Measurements from ENCODE around the gene MPP1. TPM values are rescaled to one million over a fixed set of nuclear protein-coding genes. Genes with fewer than 3 reads are reported as not detected.

MPP1 gene
- polyA plus RNA-seq, 1 experiment, result 14.2 TPM

- CTCF ChIA-PET, result interaction anchor here (0.6 to 1.3 kb wide), 3 partner anchors 13 to 109 kb away, joined by 3 to 4 read pairs (median 3); no protein-coding TSS in a partner anchor
Observed at GRCh38 chrX:154731184-154731583, 74.1 kb downstream of the MPP1 start.

GRCh38 chrX:154730253-154730891, 74.9 kb downstream of the MPP1 start:
- no peaks in the 10 kb centered on the region for H3K27me3 ChIP-seq (ENCODE audit: control insufficient read depth, insufficient read depth, low read length)
- H3K36me3 ChIP-seq (ENCODE audit: control insufficient read depth, insufficient read depth, low read length), result no peaks in the 10 kb centered on the region
- no peak overlapping the region for H3K4me3 ChIP-seq (ENCODE audit: low read depth, low read length)
- DNase-seq (ENCODE audit: low read depth), result no peak
- ChIA-PET CTCF (interaction anchor here (0.6 to 2.9 kb wide), 3 partner anchors 13 to 110 kb away, joined by 3 to 8 read pairs (median 4); no protein-coding TSS in a partner anchor), POLR2A (no interaction called here)
- TF ChIP-seq CTCF (IDR thresholded peaks at IDR 0.05; ENCODE audit: insufficient read depth, low read depth, low read length), result no peak

More at GRCh38 chrX:154731184-154731583, 74.1 kb downstream of the MPP1 start:
- no peak for DNase-seq (ENCODE audit: low read depth)
- Histone ChIP-seq H3K27me3 (ENCODE audit: control insufficient read depth, insufficient read depth, low read length) (no peaks in the 10 kb centered on the region), H3K4me3 (ENCODE audit: low read depth, low read length) (no peak overlapping the region), H3K36me3 (ENCODE audit: control insufficient read depth, insufficient read depth, low read length) (no peaks in the 10 kb centered on the region)
- POLR2A ChIA-PET, result no interaction called here
- no peak for TF ChIP-seq CTCF (IDR thresholded peaks at IDR 0.05; ENCODE audit: insufficient read depth, low read depth, low read length)

GRCh38 chrX:154729439-154729838, 75.8 kb downstream of the MPP1 start:
- Histone ChIP-seq H3K36me3 (ENCODE audit: control insufficient read depth, insufficient read depth, low read length) (no peaks in the 10 kb centered on the region), H3K4me3 (ENCODE audit: low read depth, low read length) (no peak overlapping the region), H3K27me3 (ENCODE audit: control insufficient read depth, insufficient read depth, low read length) (no peaks in the 10 kb centered on the region)
- no peak for TF ChIP-seq CTCF (IDR thresholded peaks at IDR 0.05; ENCODE audit: insufficient read depth, low read depth, low read length)
- POLR2A ChIA-PET, result no interaction called here
- CTCF ChIA-PET, result interaction anchor here (2.9 kb wide), 1 partner anchor 12 kb away, joined by 8 read pairs; no protein-coding TSS in a partner anchor
- no peak for DNase-seq (ENCODE audit: low read depth)

Small RNA genes lying within 50 kb of the gene (small RNA-seq; reads per million reads assigned to genes)
- not detected for gene SNORA36A (ENCODE audit: insufficient read length, low read depth, low replicate concordance)

Other genes with a start within 250 kb of the MPP1 start
- gene CTAG1A, start 220.4 kb downstream of the MPP1 start, polyA plus RNA-seq (2011; rRNA removed), result not detected in 2 replicates
- not detected in 2 replicates for gene CTAG1B, start 186.2 kb downstream of the MPP1 start, polyA plus RNA-seq (2011; rRNA removed)
- not detected in 2 replicates for gene CTAG2, start 151.9 kb downstream of the MPP1 start, polyA plus RNA-seq (2011; rRNA removed)
- gene GAB3, start 54.4 kb downstream of the MPP1 start, polyA plus RNA-seq (2011; rRNA removed), result 0.82 and 0.99 TPM in 2 replicates
- 31.5 and 33.7 TPM in 2 replicates for gene DKC1, start 42.6 kb downstream of the MPP1 start, polyA plus RNA-seq (2011; rRNA removed)
- gene SMIM9, start 29.2 kb upstream of the MPP1 start, polyA plus RNA-seq (2011; rRNA removed), result not detected in 2 replicates
- 6.5 and 7.1 TPM in 2 replicates for gene F8A1, start 80.9 kb upstream of the MPP1 start, polyA plus RNA-seq (2011; rRNA removed)
- 2.7 and 3.4 TPM in 2 replicates for gene F8, start 217.2 kb upstream of the MPP1 start, polyA plus RNA-seq (2011; rRNA removed)
- gene FUNDC2, start 221.4 kb upstream of the MPP1 start, polyA plus RNA-seq (2011; rRNA removed), result 65.2 and 86.6 TPM in 2 replicates